Measurements from ENCODE around the gene ARMC3.

DNA sequence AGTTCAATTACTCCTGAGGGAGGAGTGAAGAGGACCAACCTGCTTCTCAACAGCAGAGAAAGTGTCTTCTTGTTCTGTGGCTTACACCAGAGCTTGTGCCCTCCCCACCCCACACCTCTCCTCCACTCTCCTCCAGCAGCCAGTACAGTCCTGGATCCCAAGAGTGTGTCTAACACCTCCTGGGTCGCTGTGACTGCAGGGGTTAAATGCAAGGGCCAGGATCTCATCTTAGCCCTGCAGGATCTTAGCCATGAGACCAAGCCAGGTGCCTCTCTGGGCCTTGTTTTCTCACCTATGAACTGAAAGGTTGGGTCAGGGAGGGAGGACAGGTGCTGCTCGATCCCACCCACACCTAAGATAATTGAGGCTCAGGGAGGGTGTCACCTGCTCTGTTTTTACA is 133.1 kb downstream of the ARMC3 start:
- TF ChIP-seq POLR2A (conservative IDR thresholded peaks at IDR 0.05) (no peak), ADNP (tag; IDR thresholded peaks at IDR 0.05) (no peak), SMAD3 (CRISPR knock-in tag; conservative IDR thresholded peaks at IDR 0.05) (no peak), GABPB2 (CRISPR knock-in tag; conservative IDR thresholded peaks at IDR 0.05) (no peak), HSF4 (CRISPR knock-in tag; IDR thresholded peaks at IDR 0.05; ENCODE audit: borderline replicate concordance) (no peak)
- TF ChIP-seq, protein P1, sequence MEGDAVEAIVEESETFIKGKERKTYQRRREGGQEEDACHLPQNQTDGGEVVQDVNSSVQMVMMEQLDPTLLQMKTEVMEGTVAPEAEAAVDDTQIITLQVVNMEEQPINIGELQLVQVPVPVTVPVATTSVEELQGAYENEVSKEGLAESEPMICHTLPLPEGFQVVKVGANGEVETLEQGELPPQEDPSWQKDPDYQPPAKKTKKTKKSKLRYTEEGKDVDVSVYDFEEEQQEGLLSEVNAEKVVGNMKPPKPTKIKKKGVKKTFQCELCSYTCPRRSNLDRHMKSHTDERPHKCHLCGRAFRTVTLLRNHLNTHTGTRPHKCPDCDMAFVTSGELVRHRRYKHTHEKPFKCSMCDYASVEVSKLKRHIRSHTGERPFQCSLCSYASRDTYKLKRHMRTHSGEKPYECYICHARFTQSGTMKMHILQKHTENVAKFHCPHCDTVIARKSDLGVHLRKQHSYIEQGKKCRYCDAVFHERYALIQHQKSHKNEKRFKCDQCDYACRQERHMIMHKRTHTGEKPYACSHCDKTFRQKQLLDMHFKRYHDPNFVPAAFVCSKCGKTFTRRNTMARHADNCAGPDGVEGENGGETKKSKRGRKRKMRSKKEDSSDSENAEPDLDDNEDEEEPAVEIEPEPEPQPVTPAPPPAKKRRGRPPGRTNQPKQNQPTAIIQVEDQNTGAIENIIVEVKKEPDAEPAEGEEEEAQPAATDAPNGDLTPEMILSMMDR (IDR thresholded peaks at IDR 0.05 in 2 of 3, conservative IDR thresholded peaks at IDR 0.05 in 1 of 3; ENCODE audit: insufficient read depth in 2 of 3, low read depth in 1 of 3, low read length in 3 of 3) = no peak
- TF ChIP-seq, protein P2, sequence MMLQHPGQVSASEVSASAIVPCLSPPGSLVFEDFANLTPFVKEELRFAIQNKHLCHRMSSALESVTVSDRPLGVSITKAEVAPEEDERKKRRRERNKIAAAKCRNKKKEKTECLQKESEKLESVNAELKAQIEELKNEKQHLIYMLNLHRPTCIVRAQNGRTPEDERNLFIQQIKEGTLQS (IDR thresholded peaks at IDR 0.05) = no peak
- TF ChIP-seq, protein P2 (CRISPR knock-in tag; conservative IDR thresholded peaks at IDR 0.05) = no peak

Measured in K562 (cell line).